ENCODE measurements around the gene LUZP4.

- TF ChIP-seq CTCF (IDR thresholded peaks at IDR 0.05; ENCODE audit: low read depth, low read length) (no peak), POLR2A (IDR thresholded peaks at IDR 0.05; ENCODE audit: extremely low read depth, insufficient read length) (no peak)
These were observed 55.5 kb downstream of the LUZP4 start for GRCh38 chrX:115344885-115345614.

Data from NB4 (cell line).